ENCODE measurements around the gene MSH5. TPM values are rescaled to one million over a fixed set of nuclear protein-coding genes. Genes with fewer than 3 reads are reported as not detected.

MSH5 gene
- polyA plus RNA-seq, 1 donor (not counting 4 experiments of a cell fraction or from before 2014, with no cell fraction given) = 14.8 TPM

DNA sequence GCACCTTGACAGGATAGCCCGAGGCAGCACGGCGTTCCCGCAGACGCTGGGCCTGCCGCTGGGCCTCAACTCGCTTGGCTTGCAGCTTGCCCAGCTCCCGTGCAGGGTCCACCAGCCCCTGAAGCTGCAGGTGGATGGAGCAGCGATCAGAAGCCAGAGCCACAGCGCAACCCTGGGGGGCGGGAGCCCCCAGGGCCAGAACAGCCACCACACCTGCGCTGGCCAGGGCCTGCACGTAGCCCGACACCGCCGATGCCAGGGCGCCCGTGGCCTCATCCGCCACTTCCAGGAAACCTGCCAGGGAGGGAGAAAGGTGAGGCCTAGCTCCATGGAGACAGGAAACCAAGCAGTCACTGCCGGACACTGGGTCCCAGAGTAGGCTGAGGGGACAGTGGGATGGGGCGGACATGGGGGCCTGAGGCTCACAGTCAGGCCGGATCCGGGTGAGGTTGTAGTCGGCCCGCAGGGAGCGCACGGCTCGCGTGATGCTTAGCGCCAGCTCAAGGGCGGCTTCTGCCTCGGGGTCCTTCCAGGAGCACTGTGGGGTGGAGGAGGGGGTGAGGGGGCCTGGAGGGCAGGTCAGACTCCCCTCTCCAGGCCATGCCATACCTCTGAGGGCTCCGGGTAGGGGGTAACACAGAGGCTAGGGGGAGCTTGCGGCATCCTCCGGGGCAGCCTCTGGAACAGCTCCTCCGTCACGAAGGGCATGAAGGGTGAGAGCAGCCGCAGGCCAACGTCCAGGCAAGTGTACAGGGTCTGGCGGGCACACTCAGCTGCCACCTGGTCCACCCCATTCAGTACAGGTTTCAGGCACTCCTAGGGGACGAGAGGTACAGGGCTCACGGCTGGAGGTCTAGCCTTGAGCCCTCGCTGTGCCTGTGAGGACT is 39.4 kb downstream of the MSH5 start:
- no peak overlapping the region for H3K4me2 ChIP-seq (ENCODE audit: control insufficient read depth, extremely low read depth, insufficient read depth, low read depth, low read length)
- H3K9me3 ChIP-seq (ENCODE audit: control insufficient read depth, low read depth, low read length) = no peaks in the 10 kb centered on the region
- FAIRE-seq = no peak
- DNase-seq (ENCODE audit: low read depth, low spot score) = no peak
- H3K4me1 ChIP-seq (ENCODE audit: control insufficient read depth, extremely low read depth, insufficient read depth, low read length) = peaks cover 22% of the 10 kb centered on the region
- no peak overlapping the region for H2AFZ ChIP-seq (ENCODE audit: control insufficient read depth, low read length)
- no peaks in the 10 kb centered on the region for H3K9me1 ChIP-seq (ENCODE audit: control insufficient read depth, extremely low read depth, insufficient read depth, low read length)
- no peak overlapping the region for H3K27ac ChIP-seq (ENCODE audit: control insufficient read depth, insufficient read depth, low read length)
- H3K9ac ChIP-seq (ENCODE audit: control insufficient read depth, extremely low read depth, insufficient read depth, low read length) = no peak overlapping the region
- H4K20me1 ChIP-seq (ENCODE audit: control insufficient read depth, extremely low read depth, insufficient read depth, low read length) = no peaks in the 10 kb centered on the region
- no peak overlapping the region for H3K4me3 ChIP-seq (ENCODE audit: control insufficient read depth in 2 of 3, extremely low read depth in 1 of 3, insufficient read depth in 2 of 3, low read depth in 1 of 3, low read length in 3 of 3)
- H3K27me3 ChIP-seq (ENCODE audit: control insufficient read depth, extremely low read depth, insufficient read depth, low read length) = no peaks in the 10 kb centered on the region
- peaks cover 19 to 43% of the 10 kb centered on the region in 2 experiments for H3K36me3 ChIP-seq (ENCODE audit: control insufficient read depth in 2 of 2, extremely low read depth in 1 of 2, insufficient read depth in 2 of 2, low read length in 2 of 2)
- dilution Hi-C loops (cut with MboI; ENCODE audit: extremely low pct_ligation_motif_present, low sequenced_read_pairs) = no loop called here
- TF ChIP-seq, protein P1, sequence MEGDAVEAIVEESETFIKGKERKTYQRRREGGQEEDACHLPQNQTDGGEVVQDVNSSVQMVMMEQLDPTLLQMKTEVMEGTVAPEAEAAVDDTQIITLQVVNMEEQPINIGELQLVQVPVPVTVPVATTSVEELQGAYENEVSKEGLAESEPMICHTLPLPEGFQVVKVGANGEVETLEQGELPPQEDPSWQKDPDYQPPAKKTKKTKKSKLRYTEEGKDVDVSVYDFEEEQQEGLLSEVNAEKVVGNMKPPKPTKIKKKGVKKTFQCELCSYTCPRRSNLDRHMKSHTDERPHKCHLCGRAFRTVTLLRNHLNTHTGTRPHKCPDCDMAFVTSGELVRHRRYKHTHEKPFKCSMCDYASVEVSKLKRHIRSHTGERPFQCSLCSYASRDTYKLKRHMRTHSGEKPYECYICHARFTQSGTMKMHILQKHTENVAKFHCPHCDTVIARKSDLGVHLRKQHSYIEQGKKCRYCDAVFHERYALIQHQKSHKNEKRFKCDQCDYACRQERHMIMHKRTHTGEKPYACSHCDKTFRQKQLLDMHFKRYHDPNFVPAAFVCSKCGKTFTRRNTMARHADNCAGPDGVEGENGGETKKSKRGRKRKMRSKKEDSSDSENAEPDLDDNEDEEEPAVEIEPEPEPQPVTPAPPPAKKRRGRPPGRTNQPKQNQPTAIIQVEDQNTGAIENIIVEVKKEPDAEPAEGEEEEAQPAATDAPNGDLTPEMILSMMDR (optimal IDR thresholded peaks at IDR 0.05 in 1 of 3, IDR thresholded peaks at IDR 0.05 in 1 of 3, conservative IDR thresholded peaks at IDR 0.05 in 1 of 3; ENCODE audit: extremely low read depth in 1 of 3, insufficient read depth in 2 of 3, low read length in 3 of 3) = no peak
- no peak for TF ChIP-seq EZH2 (IDR thresholded peaks at IDR 0.05; ENCODE audit: low read length)
- no peaks in the 10 kb centered on the region for H3K79me2 ChIP-seq (ENCODE audit: control insufficient read depth, insufficient read depth, low read length)

DNA sequence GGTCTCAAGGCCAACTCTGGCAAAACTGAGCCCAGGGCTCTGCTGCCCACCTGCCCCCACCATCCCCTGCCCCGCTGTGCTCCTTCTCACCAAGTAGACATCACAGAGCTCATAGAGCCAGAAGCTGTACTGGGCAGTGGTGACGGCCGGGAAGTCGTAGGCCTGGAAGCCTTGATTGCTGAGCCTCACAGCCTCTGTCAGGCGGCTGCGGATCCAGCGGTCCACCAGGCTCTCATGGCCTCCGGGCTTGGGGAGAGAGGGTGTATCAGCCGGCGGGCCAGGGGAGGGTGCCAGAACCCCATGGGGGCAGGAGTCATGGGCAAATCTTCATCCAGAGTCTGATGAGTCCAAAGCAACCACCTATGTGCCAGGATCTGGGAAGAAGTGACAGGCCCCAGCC is 40.1 kb downstream of the MSH5 start:
- no peak for FAIRE-seq
- H3K27me3 ChIP-seq (ENCODE audit: control insufficient read depth, extremely low read depth, insufficient read depth, low read length) = no peaks in the 10 kb centered on the region
- peaks cover 24 to 49% of the 10 kb centered on the region in 2 experiments for H3K36me3 ChIP-seq (ENCODE audit: control insufficient read depth in 2 of 2, extremely low read depth in 1 of 2, insufficient read depth in 2 of 2, low read length in 2 of 2)
- no peak for DNase-seq (ENCODE audit: low read depth, low spot score)
- no peak overlapping the region for H3K27ac ChIP-seq (ENCODE audit: control insufficient read depth, insufficient read depth, low read length)
- dilution Hi-C loops (cut with MboI; ENCODE audit: extremely low pct_ligation_motif_present, low sequenced_read_pairs) = no loop called here
- H3K79me2 ChIP-seq (ENCODE audit: control insufficient read depth, insufficient read depth, low read length) = no peaks in the 10 kb centered on the region
- no peak for TF ChIP-seq EZH2 (IDR thresholded peaks at IDR 0.05; ENCODE audit: low read length)
- TF ChIP-seq, protein P1 (optimal IDR thresholded peaks at IDR 0.05 in 1 of 3, IDR thresholded peaks at IDR 0.05 in 1 of 3, conservative IDR thresholded peaks at IDR 0.05 in 1 of 3; ENCODE audit: extremely low read depth in 1 of 3, insufficient read depth in 2 of 3, low read length in 3 of 3) = no peak
- no peak overlapping the region for H3K9ac ChIP-seq (ENCODE audit: control insufficient read depth, extremely low read depth, insufficient read depth, low read length)
- no peak overlapping the region for H3K4me3 ChIP-seq (ENCODE audit: control insufficient read depth in 2 of 3, extremely low read depth in 1 of 3, insufficient read depth in 2 of 3, low read depth in 1 of 3, low read length in 3 of 3)
- H3K9me3 ChIP-seq (ENCODE audit: control insufficient read depth, low read depth, low read length) = no peaks in the 10 kb centered on the region
- H3K4me2 ChIP-seq (ENCODE audit: control insufficient read depth, extremely low read depth, insufficient read depth, low read depth, low read length) = no peak overlapping the region
- H2AFZ ChIP-seq (ENCODE audit: control insufficient read depth, low read length) = no peak overlapping the region
- H4K20me1 ChIP-seq (ENCODE audit: control insufficient read depth, extremely low read depth, insufficient read depth, low read length) = no peaks in the 10 kb centered on the region
- no peaks in the 10 kb centered on the region for H3K9me1 ChIP-seq (ENCODE audit: control insufficient read depth, extremely low read depth, insufficient read depth, low read length)
- peaks cover 22% of the 10 kb centered on the region for H3K4me1 ChIP-seq (ENCODE audit: control insufficient read depth, extremely low read depth, insufficient read depth, low read length)

Data from keratinocyte (primary cell).